ENCODE results near the gene ZNF652.

- TF ChIP-seq POLR2A (IDR thresholded peaks at IDR 0.05) (no peak), CTCF (IDR thresholded peaks at IDR 0.05) (no peak)
Measured at GRCh38 chr17:49388692-49389513, 26.9 kb upstream of the ZNF652 start.
